IPS-18c (cell line): ENCODE data around the gene GXYLT1.
A peak's percentile ranks its signal among the peaks of the same experiment; 100 is the strongest.

Experiments
- H3K4me3 ChIP-seq: 2 replicates; pipeline ENCODE4 v1.7.0; 2013; ENCODE audit warnings: low read depth, mild to moderate bottlenecking, low read length, moderate library complexity; ENCODE audit not compliant: insufficient read depth
- H3K9me3 ChIP-seq: one replicate; pipeline ENCODE4 v1.6.1; 2013; ENCODE audit warnings: mild to moderate bottlenecking, low read length, moderate library complexity; ENCODE audit not compliant: control insufficient read depth, insufficient read depth

The GXYLT1 gene

DNA sequence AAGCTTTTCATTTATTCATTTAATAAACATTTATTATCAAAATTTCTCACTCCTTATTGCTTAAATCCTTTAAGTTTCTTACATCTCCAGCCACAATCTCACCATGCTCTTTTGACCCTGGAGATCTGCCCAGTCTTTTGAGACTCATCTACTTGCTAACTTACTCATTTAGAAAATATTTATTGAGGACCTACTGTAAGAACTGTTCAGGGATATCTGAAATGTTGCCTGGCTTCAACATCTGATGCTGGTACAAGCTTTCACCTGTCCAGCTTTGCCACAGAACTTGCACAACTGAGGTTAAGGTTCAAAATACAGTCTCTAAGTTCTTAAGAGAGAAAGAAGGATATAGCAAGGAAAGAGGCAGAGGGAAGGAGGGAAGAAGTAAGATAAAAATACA lies 17.5 kb upstream of the GXYLT1 start:
- no peak overlapping the region for H3K4me3 ChIP-seq
- H3K9me3 ChIP-seq, result no peaks in the 10 kb centered on the region

DNA sequence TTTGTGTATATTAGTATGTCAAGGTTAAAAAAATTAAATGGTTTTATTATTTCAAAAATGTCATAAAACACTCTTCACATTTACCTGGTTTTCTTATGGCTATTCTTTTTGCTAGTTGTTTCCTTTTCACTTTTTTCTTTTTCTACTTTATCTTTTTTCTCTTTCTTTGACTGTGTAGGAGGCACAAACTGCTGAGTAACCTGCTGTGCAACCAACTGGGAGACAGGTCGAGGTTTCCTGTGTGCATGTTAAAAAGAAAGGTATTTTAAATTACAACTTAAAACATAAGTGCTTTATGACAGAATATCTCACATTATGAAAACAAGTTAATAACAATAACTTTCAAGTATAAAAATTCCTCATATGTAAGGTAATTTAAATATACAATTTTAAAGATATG lies 16.9 kb upstream of the GXYLT1 start:
- no peak overlapping the region for H3K4me3 ChIP-seq
- H3K9me3 ChIP-seq, result no peaks in the 10 kb centered on the region

DNA sequence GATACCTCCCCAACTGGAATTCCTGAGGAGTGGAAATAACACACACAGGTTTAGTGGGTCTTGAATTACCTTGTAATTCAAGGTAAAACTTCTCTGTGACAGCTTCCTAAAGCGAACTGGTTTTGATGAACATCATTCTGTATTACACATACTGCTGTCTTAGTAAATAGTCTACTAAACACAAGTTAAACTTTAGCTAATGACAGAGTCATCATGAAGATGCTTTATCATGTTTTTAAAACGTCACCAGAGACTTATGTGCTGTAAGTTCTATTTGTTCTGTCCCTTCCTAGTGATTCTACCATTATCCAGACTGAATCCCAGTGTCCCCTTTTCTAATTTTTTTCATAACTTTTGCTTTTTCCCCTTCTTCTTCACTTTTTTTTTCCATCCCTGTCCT lies 11.6 kb upstream of the GXYLT1 start:
- H3K9me3 ChIP-seq, result no peaks in the 10 kb centered on the region
- H3K4me3 ChIP-seq, result no peak overlapping the region

DNA sequence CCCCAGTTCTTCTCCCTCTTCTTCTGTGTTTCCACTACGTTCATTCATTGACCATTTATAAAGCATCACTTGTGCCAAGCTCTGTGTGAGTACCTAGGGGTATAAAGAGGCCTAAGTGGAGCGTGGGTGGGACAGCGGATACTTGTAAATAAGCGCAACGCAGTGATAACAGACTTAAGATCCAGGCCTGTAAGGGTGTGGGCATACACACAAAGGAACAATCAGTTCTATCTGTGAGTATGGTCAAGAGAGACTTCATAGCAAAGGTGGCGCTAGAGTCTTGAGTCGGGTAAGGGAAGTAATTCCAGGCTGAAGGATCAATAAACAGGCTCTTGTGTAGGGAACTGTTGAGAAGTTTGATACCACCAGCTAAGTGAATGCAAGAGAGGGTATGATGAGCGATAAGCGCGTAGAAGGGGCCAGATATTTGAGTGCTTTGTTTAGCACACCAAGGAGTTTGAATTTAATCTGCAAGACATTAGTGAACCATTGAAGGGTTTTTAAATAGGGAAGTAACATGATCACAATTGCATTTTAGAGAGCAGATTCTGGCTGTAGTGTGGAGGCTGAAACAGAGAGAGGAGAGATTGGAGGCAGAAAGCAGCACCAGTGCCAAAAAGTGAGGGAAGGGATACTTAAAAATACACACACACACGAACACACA lies 1.0 kb upstream of the GXYLT1 start:
- Histone ChIP-seq H3K9me3 (no peaks in the 10 kb centered on the region), H3K4me3 (peak overlapping the region; percentile 76; the same call in 1 of the 2 replicates)

DNA sequence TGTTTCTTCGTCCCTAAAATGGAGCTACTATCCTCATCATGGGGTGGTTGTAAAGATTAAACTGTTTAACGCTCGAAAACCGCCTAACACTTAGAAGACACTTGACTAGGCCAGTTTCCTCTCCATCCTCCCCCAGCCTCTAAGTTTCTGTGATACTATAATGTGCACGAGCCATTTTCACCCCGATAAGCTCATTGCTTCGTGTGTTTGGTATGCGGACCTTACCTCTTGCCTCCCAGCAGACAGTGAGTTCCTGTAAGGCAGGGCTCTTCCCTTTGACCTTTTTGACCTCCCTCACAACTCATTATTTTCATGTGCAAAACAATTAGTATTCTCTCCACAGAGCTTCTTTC lies 499 bp upstream of the GXYLT1 start:
- Histone ChIP-seq H3K4me3 (peak overlapping the region; percentile 76), H3K9me3 (no peaks in the 10 kb centered on the region)

DNA sequence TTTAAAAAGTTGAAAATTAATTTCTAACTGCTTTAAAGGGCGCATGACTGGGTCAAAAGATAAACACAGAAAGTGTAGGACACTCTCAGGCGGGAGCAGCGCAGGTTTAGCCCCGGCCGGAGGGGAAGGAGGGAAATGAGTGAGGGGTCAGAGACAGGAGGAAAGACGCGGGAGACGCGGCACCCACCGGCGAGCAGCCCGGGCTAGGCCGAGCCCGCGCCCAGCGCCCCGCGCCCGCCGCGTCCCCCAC lies 591 bp downstream of the GXYLT1 start:
- Histone ChIP-seq H3K9me3 (no peaks in the 10 kb centered on the region), H3K4me3 (peak overlapping the region; percentile 76)

DNA sequence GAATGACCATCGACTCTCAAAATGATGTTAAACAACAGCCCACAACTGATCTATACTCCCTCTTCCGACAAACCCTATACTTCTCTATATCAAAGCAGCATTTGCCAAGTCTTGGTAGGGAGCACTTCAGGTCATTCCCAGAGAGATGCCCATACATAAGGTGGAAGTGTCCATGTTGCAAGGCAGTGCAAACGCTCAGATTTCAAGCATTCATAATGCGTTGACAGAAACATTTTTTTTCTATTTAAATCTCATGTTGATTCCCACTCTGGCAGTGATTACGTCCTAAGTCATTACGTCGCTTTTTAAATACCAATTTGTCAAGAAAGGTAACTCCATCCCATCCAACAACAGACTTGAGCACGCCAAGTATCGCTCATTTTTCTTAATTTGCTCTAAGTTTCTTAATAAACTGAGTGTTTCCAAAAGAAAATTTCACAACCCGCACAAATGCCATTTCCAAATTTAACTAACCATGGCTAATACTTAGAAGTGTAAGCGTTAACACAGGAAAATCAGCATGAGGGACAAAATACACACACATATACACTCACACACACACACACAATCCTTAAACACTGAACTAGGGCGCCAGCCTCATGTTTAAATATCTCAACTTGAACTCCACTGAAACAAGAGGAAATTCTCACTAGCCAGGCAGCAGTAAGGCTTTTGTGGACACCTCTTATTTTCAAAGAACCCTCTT lies 1.1 kb downstream of the GXYLT1 start:
- H3K4me3 ChIP-seq, result peak overlapping the region; percentile 76
- no peaks in the 10 kb centered on the region for H3K9me3 ChIP-seq

DNA sequence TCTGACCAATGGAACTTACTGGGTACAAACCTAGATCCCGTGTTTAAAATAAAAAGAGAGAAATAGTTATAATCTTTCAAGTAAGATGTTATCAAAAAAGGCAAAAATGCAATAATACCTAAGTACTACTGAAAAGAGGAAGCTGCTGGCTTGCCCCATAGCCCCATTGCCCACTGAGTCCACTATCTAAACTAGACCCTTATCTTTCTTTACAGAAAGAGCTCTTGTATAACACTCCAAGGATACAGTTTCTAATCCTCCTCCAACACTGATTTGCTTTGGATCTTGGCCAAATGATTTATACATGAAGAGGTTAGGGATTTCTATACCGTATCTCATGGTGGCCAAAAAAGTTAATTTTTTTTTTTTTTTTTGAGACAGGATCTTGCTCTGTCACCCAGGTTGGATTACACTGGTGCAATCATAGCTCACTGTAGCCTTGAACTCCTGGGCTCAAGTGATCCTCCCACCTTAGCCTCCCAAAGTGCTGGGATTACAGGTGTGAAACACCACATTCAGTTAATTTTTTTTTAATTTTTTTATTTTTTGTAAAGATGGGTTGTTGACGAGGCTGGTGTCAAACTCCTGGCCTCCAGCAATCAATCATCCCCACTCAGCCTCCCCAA lies 2.6 kb downstream of the GXYLT1 start:
- Histone ChIP-seq H3K9me3 (no peaks in the 10 kb centered on the region), H3K4me3 (no peak overlapping the region)

DNA sequence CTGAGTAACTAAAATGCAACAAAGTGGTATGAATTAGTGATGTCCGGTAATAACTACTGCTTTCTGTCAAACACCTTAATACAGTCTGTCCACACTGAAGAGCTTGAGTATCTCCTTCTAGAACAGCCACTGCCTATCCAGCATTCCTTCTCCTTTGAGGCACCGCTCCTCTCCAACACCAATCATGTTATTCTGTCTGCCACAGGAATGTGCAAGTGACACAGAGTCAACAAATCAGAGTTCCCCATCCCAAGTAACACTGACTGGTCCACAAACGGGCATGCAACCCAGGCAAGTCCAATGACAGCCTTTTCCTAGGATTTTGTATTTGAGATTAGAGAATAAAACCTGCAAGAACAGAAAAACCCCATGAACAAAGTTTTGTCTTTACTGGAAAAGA lies 3.8 kb downstream of the GXYLT1 start:
- Histone ChIP-seq H3K9me3 (no peaks in the 10 kb centered on the region), H3K4me3 (no peak overlapping the region)

DNA sequence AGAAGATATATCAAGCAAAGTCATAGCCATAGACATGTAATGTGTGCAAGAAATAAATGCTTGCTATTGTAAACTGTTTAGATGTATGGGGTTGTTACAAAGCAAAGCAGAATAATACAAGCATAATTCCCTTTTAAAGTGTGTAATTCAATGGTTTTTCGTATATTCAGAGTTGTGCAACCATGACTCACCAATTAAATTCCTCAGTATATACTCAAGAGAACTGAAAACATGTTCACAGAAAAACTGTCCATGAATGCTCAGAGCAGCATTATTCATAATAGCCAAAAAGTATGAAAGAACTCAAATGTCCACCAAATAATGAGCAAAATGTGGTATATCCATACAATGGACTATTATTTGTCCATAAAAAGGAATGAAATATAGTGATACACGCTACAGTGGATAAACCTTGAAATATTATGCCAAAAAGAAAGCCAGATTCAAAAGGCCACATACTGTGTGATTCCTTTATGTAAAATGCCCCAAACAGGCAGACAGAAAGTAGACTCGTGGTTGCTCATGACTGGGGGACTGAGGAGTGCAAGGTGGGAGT lies 9.3 kb downstream of the GXYLT1 start:
- Histone ChIP-seq H3K9me3 (no peaks in the 10 kb centered on the region), H3K4me3 (no peak overlapping the region)

DNA sequence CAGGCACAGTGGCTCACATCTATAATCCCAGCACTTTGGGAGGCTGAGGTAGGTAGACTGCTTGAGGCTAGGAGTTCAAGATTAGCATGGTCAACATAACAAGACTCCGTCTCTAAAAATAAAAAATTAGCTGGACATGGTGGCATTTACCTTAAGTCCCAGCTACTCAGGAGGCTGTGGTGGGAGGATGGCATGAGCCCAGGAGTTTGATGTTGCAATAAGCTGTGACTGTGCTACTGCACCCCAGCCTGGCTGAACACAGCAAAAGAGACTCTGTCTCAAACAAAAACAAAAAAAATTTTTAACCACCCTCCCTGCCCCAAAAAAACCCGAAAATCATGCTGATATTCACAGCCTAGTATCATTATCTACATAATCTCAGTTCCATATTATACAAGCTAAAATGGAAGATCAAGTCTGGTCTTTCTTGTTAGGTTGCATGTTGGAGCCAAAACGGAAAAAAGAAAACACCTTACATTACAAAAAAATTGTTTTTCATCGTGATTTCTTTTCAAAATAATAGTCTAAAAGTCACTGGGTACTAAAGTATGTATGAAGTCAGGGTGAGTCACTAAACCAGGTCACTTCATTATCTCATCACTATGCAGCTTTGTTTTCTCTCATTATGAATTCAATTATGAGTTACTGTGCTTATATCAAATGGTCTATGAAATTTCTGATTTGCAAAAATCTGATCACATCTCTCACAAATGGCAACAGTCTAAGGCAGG lies 13.8 kb downstream of the GXYLT1 start:
- H3K4me3 ChIP-seq, result no peak overlapping the region

DNA sequence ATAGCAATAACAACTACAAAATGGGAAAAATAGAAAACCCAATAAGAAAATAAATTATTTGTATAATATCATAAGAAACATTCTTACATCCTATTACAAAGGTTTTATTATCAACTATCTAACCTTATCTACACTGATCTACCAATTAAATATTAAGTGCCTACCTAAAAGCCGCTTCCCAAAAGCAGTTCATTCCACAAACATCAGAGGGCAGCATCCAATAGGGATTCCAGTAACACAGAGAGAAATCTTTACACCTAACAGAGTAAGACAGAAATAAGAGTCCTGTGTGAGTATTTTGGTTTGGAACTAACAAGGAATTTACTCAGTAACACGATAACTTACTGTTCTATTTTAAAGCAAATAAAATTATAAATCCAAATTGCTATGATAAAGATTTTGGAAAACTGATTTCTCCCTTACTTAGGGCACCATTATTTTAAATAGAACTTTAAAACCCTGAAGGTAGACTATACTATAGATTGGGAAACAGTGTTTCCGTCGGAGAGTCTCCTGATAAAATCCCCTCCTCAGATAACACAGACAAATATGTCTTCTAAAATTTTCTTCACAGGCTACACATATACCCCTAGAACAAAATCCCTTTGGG lies 15.0 kb downstream of the GXYLT1 start:
- no peak overlapping the region for H3K4me3 ChIP-seq
- H3K9me3 ChIP-seq, result no peaks in the 10 kb centered on the region

More for the DNA sequence above, 13.8 kb downstream of the GXYLT1 start:
- no peaks in the 10 kb centered on the region for H3K9me3 ChIP-seq

DNA sequence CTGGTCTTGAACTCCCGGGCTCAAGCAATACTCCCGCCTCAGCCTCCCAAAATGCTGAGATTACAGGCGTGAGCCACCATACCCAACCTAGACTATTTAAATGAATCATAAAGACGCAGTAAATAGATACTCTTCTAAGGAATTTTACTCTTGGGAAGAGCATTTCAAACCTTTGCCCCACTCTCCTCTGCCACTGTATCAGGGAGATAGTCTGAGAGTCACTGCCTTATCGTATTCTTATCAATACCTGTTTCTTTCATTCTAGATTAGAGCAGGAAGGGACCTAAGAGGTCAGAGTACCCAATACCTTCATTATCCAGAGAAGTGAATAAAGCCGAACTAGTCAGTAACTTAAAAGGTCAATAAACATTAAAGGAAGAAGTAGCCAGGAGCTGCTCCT lies 15.8 kb downstream of the GXYLT1 start:
- Histone ChIP-seq H3K4me3 (no peak overlapping the region), H3K9me3 (no peaks in the 10 kb centered on the region)

DNA sequence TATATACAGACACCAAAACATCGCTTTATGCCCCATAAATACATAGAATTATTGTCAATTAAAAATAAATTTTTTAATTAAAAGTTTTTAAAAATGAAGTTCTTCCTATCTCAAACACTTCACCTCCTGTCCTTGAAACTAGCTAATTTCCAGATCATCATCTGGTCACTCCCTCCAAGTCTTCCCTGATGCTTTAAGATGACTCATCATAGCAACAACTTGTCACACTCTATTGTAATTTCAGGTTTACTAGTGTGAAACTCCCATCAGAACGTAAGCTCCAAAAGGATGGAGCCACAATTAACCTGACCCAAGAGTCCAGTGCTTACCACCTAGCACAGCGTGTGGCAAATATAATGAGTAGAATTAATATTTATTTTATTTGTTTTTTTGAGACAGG lies 16.3 kb downstream of the GXYLT1 start:
- H3K9me3 ChIP-seq, result no peaks in the 10 kb centered on the region
- no peak overlapping the region for H3K4me3 ChIP-seq

DNA sequence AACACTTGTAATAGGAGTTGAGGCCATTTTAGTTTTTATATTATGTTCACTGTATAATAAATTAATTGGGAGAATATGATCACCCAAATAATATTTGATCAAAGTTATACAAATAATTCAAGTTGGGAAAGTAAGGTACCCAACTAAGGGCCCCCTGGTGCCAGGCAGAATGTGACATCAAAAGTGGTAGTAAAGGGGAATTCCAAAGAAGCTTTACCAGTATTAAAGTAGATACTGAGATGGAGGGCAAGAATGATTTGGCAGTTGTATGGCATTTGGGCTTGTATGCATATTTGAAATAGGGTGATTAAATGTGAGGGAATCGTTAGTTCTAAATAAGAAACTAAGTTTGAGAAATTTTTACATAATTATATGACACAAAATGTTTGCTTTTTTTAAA lies 17.7 kb downstream of the GXYLT1 start:
- H3K9me3 ChIP-seq, result no peaks in the 10 kb centered on the region
- H3K4me3 ChIP-seq, result no peak overlapping the region

DNA sequence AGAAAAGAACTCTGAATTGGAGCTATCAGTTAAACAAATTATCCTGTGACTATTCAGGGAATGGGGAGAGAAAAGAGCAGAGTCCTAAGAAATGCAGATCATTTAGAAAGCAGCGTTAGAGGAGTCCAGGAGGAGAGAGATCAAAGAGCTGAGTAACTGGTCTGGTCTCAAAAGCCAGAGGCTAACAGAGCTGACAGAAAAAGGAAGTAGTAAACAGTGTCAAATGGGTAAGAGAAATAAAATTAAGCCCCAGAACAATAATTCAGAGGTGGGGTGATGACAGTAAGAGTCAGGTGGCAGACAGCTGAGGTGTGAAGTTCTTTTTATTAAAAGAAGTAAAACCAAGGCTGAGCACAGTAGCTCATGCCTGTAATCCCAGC lies 19.3 kb downstream of the GXYLT1 start:
- Histone ChIP-seq H3K9me3 (no peaks in the 10 kb centered on the region), H3K4me3 (no peak overlapping the region)

DNA sequence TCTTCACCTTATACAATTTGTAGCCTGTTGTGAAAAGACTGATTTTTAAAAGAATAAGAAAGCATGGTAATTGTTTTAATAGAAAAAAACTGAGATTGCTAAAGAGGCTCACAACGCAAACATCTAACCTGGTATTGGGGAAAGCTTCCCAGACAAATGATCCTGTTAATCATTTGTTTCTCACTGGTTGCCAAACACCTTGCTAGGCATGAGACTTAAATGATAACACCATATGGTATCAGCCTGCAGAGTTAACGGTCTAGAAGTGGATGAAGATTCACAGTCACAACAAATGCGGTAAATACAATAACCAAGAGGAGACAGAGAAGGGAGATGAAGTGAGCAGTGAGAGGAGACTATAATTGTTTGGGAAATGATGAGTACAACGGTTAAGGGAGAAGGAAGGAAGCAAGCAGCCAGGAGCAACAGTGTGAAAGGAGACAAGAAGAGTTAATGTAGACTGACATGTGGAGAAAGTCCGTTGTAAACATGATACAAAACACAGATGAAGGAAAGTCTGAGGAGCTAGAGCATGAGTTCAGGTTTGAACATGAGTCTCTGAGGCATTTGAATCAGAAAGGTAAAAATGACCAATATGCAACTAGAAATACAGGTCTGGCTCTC lies 19.8 kb downstream of the GXYLT1 start:
- Histone ChIP-seq H3K4me3 (no peak overlapping the region), H3K9me3 (no peaks in the 10 kb centered on the region)
